HG03432 (cell line): ENCODE data around the gene LARGE2.

Experiments
- ATAC-seq: cut with Tn5 transposase; IDR thresholded peaks from one replicate; pipeline ENCODE4 v1.9.1; 2021; ENCODE audit warnings: mild to moderate bottlenecking, moderate library complexity; ENCODE audit not compliant: unreplicated experiment

Gene LARGE2

DNA sequence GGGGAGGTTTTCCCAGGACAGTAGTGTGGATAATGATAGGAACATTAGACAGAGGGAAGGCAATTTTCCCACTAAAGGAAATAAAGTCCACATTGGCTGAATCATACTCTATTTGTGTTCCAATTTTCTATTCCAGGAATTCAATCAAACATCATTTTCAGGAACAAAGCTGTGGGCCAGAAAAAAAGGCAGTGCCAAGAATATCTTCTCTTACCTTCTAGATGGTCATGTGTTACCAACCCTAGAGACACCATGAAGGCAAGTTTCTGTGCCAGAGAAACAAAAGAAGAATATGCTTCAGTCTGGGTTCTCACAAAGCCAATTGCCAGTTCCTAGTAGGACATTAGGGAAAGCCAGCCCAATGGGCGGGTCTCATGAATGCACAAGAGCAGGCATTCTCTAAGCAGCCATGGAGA, 27.5 kb downstream of the LARGE2 start:
- no peak for ATAC-seq

DNA sequence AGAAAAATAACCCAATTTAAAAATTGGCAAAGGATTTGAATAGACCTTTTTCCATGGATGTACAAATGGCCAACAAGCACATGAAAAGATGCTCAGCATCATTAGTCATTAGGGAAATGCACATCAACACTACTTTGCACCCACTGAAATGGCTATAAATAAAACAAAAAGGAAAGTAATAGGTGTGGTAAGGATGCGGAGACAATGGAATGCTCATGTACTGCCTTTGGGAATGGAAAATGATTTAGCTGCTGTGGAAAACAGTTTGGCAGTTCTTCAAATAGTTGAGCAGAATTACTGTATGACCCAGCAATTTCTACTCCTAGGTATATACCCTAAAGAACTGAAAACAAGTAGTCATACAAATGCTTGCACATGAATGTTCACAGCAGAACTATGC, 37.4 kb downstream of the LARGE2 start:
- ATAC-seq, result no peak

- no peak for ATAC-seq
Observed at GRCh38 chr11:45960387-45961095, 38.1 kb downstream of the LARGE2 start.

GRCh38 chr11:45961751-45962240, 39.3 kb downstream of the LARGE2 start:
- no peak for ATAC-seq

DNA sequence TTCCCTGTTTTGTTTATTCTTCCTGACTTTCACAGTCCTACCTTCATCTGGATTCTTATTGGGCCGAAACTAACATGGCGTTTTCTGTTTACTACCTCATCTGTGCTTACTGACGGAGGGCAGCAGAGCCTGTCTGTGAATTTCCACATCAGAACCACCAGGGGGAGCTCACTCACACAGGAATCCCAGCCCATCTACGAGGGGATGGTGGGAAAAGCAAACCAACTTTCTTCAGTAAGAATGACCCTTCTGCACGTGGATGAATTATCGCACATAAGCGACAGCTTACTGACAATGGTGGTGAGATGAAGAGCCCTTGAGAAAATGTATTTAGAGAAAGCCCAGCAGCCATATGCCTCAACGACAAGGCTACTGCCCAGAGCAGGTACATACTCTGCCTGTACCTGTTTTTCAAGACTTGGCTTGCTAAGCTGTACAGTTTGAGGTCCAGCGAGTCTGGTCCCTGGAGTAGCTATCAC, 42.5 kb downstream of the LARGE2 start:
- ATAC-seq, result peak; percentile 69

- no peak for ATAC-seq
Observed at GRCh38 chr11:45967506-45967905, 45.0 kb downstream of the LARGE2 start.

- no peak for ATAC-seq
Observed at GRCh38 chr11:45968901-45969300, 46.4 kb downstream of the LARGE2 start.

- no peak for ATAC-seq
Observed at GRCh38 chr11:45973601-45974000, 51.1 kb downstream of the LARGE2 start.

- ATAC-seq, result no peak
Observed at GRCh38 chr11:45974806-45975205, 52.4 kb downstream of the LARGE2 start.
